ENCODE data around the gene LRRC43.

LRRC43 gene, protein sequence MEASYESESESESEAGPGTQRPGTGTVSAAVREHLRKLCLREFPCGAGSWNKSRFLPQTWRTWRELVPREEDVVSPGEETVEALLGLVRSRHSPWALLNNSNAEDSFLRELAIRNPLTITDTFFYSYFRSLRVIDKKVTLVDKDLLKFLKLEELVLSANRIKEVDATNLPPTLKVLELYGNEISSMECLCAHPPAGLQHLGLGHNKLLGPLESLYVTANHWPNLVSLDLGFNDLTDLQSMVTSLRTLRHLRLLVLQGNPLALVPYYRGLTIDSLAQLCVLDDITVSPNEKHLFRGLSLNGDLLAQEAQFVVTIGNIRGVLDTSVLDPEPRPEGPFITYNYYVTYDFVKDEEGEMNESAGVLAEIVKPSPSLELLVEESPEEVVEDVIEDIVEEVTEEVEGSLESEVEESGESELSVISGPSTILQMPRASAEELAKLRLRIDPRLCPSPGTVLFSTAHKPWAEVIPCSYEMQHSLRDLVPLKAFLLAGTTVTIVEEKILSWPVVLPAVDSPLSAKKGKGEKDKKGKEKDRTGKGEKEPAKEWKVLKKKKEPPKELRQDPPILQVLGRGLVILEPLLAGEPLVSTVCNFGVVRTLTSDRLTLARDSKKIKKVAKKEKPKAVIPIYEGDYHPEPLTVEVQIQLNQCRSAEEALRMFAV

DNA sequence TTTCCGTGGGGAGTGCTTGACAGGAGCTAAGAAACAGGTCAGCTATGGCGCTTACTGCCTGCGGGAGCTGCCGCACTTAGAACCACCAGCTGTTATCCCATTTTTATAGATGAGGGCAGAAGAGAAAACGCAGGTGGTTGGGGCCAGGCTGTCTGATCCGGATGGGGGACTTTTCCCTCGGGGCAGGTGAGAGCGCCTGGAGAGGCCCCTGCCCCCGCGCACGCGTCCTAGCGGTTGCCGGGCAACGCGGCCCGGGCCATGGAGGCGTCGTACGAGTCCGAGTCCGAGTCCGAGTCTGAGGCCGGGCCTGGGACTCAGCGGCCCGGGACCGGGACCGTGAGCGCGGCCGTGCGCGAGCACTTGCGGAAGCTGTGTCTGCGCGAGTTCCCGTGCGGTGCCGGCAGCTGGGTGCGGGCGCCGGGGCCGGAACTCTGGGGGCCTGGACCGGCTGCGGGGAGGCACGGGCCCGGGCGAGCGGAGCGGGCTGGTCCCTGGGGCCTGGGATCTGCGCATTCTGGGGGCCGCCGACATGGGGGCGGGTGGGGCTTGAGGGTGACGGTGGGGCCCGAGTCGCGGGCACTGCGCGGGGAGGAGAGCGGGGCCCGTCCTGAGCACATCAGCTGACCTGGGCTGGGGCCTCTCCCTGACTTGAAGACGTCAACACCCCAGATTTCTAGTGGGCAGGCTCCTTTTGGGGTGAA lies at the start of gene LRRC43:
LRRC43 (plus strand) TSS at position 237 of the 701 bp plus-strand sequence; CDS start at position 259, 22 bp downstream.
- peak; percentile 27 for DNase-seq

DNA sequence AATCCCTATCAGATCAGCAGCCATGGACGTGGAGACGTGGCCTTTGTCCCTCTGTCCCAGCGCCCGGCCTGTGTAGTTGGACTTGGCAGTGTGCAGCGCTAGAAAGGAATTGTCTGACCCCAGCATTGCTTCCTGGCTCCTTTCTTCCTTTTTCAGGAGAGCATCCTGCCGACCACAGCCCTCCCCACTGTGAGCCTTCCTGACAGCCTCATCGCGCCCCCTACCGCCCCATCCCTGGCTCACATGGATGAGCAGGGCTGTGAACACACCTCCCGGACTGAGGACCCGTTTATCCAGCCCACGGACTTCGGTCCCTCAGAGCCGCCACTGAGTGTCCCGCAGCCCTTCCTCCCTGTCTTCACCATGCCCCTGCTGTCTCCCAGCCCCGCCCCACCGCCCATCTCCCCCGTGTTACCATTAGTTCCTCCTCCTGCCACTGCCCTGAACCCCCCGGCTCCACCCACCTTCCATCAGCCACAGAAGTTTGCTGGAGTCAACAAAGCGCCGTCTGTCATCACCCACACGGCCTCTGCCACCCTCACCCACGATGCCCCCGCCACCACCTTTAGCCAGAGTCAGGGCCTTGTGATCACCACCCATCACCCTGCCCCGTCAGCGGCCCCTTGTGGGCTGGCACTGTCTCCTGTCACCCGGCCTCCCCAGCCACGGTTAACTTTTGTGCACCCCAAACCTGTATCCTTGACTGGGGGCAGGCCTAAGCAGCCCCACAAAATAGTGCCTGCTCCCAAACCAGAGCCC lies 49.6 kb upstream of the LRRC43 start:
- no peak for DNase-seq

DNA sequence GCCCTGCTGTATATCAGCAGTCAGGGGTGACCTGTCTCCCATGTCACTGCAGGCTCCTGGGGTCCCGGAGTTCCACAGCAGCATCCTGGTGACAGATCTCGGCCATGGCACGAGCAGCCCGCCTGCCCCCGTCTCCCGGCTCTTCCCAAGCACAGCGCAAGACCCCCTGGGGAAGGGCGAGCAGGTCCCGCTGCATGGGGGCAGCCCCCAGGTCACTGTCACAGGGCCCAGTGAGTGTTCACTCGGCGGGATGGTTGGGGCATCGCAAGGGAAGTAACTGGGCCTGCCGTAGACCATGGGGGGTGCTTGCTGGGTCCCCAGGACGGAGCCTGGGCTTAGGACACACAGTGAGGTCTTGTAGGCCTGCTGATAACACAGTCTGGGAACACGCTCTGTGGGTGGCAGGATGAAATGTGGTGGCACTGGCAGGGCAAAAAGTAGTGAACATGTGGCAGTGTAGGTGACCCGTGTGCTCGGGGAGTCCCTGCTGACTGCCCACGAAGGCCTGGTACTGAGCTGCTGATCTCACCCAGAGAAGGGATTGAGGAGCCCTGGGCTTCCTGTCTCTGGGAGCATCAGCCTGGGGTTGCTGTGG lies 47.4 kb upstream of the LRRC43 start:
- DNase-seq: no peak

DNA sequence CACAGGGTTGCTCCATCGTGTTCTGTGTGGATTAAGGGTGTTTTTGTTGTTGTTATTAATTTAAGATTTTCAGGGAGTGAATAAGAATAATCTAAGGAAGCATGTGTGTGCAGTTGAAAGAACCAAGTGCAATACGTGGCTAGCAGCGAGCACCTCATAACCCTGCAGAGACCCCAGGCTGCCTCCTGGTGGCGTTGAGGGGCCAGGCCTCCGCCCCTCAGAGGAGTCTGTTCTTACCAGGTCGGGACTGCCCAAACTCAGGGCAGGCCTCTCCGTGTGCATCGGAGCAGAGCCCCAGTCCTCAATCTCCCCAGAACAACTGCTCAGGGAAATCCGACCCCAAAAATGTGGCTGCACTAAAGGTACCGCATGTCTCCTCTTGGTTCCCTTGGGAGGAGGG lies 45.7 kb upstream of the LRRC43 start:
- no peak for DNase-seq

DNA sequence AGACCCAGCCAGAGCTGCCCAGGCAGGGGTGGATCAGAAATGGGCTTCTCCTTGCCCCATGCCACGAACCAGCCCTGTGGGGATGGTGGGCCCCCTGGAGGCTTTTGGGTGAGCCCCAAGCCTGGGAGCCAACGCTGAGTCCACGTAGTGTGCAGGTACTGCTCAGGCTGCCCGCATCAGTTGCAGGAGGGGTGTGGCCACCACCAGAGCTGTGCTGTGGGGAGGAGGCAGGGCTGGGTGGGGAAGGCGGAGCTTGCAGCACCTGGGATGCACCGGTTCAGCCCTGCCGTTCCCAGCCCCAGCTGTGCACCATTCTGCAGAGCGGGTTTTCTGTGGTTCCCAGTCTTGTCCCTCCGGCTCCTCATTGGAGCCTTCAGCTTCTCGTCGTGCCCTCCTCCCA lies 45.2 kb upstream of the LRRC43 start:
- DNase-seq: no peak

DNA sequence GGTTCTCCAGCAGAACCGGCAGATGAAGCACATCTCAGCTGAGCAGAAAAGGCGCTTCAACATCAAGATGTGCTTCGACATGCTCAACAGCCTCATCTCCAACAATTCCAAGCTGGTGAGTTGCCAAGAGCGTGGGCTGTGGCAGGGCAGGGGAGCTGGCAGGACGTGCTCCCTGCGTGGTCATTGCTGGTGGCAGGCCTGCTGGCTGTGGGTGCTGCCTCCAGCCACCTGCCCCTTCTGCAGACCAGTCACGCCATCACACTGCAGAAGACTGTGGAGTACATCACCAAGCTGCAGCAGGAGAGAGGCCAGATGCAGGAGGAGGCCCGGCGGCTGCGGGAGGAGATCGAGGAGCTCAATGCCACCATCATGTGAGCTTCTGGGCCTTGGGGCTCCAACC lies 44.7 kb upstream of the LRRC43 start:
- no peak for DNase-seq

DNA sequence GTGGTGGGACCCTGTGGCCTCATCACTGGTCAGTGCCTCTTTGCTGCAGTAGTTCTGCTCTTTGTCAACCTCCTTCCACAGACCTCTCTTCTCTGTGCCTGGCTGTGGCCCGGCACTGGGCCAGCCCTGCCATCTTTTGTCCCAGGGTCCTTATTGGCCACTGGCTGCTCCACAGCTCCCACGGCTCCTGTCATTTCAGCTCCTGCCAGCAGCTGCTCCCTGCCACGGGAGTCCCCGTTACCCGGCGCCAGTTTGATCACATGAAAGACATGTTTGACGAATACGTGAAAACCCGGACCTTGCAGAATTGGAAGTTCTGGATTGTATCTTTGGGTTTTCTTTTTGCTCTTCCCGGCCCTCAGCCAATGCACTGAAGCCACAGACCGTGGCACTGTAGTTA lies 44.3 kb upstream of the LRRC43 start:
- DNase-seq: no peak

DNA sequence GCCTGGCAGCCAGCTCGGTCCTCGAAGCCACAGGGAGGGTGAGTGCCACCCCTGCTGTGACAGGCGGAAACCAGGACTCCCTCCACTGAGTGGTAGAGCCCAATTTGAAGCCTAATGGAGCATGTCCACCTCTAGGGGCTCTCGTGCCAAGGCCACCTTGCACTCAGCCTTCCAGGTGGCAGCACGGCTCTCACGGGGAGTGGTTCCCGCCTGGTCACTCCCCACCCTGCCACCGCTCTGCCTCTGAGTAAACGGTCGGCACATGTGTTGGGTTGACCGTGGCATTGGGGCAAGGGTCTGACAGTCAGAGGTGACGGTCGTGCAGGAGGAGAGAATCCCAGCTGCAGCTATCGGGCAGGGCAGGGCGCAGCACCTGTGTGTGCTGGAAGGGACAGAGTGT lies 43.7 kb upstream of the LRRC43 start:
- no peak for DNase-seq

DNA sequence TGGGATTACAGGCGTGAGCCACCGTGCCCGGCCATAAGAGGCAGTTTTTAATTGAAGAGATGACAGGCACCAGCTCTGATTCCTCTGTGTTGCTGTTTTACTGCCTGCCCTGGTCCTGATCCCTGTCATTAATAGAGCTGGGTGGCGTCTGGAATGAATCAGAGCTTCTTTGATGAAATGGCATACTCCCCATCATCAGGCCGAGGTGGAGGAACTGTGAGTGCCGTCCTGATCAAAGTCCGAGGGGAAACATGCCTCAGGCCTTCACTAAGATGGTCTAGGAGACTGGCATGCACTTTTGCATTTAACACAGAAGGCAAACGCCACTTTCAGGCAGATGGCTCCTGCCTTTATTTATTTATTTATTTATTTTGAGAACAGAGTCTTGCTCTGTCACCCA lies 43.0 kb upstream of the LRRC43 start:
- DNase-seq: no peak

DNA sequence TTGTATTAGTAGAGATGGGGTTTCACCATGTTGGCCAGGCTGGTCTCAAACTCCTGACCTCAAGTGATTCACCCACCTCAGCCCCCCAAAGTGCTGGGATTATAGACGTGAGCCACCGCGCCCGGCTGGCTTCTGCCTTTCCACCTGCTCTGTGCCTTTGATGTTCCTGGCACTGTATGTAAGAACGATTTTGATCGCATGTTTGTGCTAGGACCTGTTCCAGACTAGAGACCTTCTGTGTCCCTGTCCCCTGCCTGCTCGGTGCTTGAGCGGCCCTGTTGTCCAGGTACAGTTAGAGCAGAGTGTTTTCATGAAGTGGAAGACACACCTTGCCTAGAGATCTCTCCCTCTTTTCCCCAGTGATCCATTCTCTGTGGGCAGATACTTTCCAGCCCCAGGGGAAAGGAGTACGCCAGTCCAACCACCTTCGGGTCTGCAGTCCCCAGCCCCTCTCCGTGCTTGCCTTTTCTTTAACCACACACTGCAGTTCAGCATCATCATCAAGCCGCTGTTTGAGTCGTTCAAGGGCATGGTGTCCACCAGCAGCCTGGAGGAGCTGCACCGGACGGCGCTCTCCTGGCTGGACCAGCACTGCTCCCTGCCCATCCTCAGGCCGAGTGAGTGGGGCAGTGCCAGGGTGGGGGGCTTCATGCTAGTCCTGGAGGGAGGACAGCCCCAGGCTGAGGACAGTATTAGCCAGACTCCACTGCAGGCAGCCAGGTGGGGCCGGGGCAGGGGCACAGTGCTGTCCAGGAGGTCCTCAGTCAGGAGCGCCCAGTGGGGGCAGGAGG lies 42.3 kb upstream of the LRRC43 start:
- no peak for DNase-seq

DNA sequence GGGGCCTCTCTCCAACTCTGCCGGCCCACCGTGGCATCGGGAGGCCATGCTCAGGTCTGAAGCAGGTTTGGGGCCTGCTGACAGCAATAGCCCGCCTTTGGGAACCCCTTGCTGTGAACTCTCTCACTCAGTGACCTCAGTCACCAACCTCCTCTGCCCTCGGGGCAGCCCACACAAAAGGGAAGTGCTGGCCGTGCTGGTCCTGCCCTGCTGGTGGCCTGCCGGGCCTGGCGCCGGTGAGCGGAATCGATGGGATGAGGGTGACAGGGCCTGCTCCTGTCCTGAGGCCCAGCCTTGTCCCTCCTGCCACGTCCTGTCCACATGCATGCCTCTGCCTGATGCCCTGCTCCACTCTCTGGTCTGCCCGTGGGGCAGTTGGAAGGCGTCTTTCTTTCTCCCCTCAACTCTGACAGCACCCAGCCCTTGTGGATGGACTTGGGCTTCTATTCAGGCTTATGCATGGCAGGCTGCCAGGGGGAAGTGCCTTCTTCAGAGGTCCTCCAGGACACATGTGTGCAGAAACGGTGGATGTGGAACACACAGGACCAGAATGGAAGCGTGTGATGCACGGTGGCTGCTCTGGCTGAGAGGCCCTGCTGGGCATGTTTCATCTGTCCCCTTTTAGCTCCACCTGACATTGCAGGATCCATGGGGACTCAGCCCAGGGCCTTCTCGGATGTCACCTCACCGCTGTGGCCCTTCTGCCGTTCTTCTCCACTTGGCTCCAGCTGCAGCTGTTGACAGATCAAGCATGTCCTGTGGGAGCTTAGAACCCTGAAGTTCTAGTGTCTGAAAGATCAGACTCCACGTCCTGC lies 40.8 kb upstream of the LRRC43 start:
- no peak for DNase-seq

DNA sequence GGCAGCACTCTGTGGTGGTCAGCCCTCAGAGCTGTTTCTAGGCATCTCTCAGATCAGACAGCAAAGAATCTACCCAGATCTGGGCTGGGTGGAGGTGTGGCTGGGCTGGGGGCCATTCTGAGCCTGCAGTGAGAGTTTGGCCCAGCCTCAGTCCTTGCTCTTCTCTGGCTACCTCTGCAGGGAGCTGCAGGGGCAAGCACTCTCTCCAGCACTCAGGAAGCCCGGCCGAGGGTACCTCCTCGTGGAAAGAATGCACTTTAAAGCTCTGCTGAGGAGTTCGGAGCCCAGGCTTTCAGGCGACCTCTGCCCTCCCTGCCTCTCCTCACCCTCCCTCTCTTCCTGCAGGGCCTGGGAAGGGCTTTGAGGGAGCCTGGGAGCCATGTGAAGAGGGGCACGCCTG lies 40.1 kb upstream of the LRRC43 start:
- DNase-seq: no peak

DNA sequence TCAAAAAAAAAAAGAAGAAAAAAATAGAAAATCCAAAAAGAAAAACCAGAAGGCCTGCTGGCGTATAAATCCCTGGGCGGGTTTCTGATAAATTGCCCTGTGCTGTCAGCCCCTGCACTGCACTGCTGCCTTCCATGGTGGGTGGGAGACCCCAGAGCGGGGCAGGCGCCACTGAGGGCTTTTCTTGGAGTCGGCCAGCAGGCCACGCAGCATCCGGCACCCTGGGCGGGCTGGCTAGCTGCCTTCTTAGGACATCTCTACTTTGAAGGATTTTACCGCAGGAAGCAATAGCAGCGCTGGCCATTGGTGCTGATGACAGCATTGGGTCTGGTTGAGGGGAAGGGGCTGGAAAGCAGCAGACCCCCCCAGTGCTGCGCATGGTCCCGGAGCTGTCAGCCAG lies 38.0 kb upstream of the LRRC43 start:
- no peak for DNase-seq

DNA sequence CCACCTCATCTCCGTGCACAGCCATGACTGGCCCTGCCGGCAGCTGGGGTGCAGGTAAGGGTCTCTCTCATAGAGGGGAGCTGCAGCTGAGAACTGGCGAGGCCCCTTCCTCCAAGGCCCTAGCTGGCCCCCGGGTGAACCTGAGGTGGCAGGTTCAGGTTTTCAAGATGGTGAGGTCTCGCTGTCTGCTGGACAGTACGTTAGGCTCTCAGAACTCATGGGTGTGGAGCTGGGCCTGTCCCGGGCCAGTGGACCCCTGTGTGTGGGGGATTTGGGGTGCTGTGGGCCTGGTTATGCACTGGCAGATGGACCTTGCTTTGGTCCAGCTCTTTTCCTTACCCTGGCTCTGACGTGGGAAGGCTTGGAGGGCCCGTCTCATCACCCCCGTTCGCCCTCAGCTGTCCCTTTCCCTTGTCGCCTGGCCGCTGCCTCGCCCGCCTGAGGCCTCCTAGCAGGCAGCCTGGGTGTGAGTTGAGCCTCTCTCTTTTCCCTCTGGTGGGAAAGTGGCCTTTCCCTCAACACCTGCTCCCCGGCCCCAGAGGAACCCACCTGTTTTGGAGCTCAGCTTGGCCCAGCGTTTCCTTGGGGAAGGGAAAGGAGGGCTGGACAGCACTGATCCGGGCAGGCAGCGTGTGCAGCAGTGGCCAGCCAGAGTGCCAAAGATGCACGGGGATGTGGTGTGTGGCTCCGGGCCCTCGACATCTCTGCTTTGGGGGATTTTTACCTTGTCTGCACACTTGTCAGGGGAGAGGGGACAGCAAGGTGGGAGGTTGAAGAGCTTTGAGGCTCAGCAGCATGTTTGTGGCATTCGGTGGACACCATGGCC lies 37.2 kb upstream of the LRRC43 start:
- DNase-seq: no peak

DNA sequence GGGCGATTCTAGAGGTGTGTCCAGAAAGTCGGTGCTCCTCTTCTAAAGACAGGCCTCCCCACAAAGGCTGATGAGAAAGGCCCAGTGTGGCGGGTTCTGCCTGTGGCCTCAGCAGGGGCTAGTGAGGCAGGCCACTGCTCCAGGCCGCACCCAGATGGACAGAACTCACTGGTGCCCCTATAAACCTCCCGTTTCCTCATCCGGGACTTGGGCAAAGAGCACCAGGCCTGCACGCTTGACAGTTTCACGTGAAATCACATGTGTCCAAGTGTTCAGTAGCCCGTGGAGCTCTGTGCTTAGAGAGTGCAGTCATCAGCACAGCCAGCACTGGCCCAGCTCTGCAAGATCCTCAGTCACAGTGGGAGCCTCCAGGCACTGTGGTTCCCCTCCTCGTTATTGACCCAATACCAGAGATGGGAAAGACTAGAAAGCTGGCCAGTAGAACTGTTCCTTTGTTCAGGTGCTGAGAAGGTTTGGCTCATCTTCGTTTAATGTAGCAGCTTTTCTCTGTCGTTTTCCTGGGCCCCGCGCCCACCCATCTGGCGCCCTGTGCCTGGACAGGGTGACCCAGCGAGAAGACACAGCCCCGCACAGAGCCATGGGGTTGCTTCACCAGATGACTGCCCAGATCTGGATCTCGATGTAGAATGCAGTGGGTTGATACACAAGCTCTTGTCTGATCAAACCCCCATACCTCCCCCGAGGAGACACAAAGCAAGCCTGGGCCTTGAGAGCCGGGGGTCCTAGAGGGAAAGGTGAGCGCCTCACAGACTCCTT lies 35.2 kb upstream of the LRRC43 start:
- DNase-seq: no peak

DNA sequence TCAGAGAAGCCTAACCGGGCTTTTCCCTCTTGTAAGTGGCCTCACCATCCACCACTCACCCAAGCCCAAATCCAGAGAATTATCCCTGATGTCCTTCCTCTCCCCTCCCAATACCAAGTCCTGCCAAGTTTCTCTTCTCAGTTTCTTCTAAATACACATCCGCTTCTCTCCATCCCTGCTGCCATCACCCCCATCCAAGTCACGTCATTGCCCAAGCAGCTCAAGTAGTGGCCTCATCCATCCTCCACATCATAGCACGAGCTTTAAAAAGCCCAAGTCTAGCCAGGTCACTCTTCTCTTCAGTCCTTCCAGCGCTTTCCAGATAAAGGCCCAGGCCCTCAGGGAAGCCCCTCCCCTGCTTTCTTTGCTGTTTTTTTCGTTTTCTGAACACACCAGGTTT lies 34.3 kb upstream of the LRRC43 start:
- no peak for DNase-seq

DNA sequence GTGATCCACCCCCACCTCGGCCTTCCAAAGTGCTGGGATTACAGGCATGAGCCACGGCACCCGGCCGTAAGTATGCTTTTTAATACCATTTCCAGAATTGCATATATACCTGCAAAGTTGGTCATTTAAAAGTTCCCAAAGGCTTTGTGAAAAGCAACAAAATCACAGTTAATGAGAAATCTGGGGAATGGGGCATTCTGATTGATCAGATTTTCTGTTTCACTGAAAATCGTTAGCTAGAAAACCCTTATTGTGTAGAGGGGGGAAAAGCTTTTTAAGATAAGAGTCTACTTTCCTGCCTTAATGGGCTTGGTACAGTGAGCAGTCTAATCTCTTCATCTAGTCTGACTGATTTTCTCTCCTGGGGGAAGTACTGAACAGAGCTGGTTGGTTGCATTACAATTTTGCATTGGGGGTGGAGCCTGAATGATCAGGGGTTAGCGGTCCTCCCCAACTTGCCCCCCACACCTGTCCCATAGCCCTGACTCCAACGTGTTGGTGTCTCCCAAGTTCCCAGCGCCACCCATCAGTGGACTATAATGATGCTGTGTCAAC lies 32.7 kb upstream of the LRRC43 start:
- DNase-seq: no peak

DNA sequence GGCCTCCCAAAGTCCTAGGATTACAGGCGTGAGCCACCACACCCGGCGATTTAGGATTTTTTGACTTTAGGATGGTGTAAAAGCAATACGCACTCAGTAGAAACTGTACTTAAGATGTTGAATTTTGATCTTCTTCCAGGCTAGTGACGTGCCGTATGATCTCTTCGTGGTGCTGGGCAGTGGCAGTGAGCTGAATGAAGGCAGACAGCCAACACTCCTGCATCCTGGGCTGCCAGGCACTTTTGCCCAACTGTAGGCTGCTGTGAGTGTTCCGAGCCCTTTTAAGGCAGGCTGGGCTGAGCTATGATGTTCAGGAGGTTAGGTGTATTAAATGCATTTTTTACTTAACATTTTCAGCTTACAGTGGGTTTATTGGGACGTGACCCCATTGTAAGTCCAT lies 30.2 kb upstream of the LRRC43 start:
- no peak for DNase-seq

DNA sequence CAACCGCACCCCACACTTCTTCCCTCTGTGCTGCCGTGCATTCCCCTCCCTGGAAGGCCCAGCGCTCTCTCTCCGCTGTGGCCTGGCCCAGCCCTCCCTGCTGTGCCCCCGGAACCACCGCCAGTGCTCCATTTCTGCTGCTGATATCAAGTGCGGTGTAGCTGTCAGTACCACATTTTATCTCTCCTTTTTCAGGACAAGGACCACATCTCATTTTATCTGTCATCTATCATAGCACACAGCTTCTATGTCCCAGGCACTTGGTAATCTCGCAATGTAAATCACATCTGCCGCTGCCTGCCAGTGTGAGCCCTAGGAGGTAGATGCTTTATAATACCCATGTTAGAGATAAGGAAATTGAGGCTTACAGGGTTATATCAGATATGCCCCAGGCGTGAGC lies 27.2 kb upstream of the LRRC43 start:
- DNase-seq: no peak
